ENCODE results near the gene CCDC150. TPM values are rescaled to one million over a fixed set of nuclear protein-coding genes. Genes with fewer than 3 reads are reported as not detected.

Gene CCDC150
- total and polyA plus RNA-seq, 2 of the 8 experiments (the other 6 are each of a cell fraction or from before 2014, with no cell fraction given), result 8.3 to 31.9 TPM

DNA sequence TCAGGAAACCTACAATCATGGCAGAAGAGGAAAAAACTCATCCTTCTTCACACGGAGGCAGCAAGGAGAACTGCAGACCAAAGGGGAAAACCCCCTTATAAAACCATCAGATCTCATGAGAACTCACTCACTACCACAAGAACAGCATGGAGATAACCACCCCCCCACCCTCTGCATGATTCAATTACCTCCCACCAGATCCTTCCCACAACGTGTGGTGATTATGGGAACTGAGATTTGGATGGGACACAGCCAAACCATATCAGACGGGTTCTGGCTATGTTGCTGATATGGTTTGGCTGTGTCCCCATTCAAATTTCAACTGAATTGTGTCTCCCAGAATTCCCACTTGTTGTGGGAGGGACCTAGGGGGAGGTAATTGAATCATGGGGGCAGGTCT, 28.7 kb upstream of the CCDC150 start:
- no peak overlapping the region for H4K5ac ChIP-seq (ENCODE audit: insufficient read length, low read depth, low read length)
- WGBS, 2 experiments (ENCODE audit: extremely low coverage in 1 of 2, insufficient coverage in 1 of 2, insufficient read length in 1 of 2, insufficient replicate concordance in 2 of 2, low coverage in 1 of 2, low lambda C conversion rate in 2 of 2, missing lambda C conversion rate in 1 of 2), result 80% methylated on average over 3 of the region's 3 CpGs; no CpG with 5 or more reads in 1 of the 2 experiments

More for the DNA sequence above, 28.7 kb upstream of the CCDC150 start:
- H3K36me3 ChIP-seq (ENCODE audit: control insufficient read depth in 2 of 4, insufficient read depth in 4 of 4, low read length in 3 of 4), result no peaks in the 10 kb centered on the region
- H2BK5ac ChIP-seq (ENCODE audit: low read depth, low read length), result no peak overlapping the region
- no peak overlapping the region for H4K91ac ChIP-seq (replicated peaks; ENCODE audit: insufficient read length, low read length)
- H3K79me1 ChIP-seq (ENCODE audit: low read depth, low read length), result no peaks in the 10 kb centered on the region
- H2AK5ac ChIP-seq (ENCODE audit: low read depth, low read length), result no peak overlapping the region
- no peak overlapping the region for H3K14ac ChIP-seq (ENCODE audit: insufficient read length)
- no peak overlapping the region for H3K4me2 ChIP-seq (ENCODE audit: insufficient read depth in 1 of 2, low read depth in 2 of 2, low read length in 2 of 2)
- no peak overlapping the region for H3K56ac ChIP-seq (replicated peaks; ENCODE audit: insufficient read length, low read depth, low read length)
- H2AFZ ChIP-seq (ENCODE audit: low read length), result no peak overlapping the region
- ChIA-PET CTCF (ENCODE audit: partially characterized antibody) (no interaction called here), POLR2A (ENCODE audit: partially characterized antibody) (no interaction called here)
- no peak overlapping the region for H2BK15ac ChIP-seq (ENCODE audit: low read length)
- H3K4me3 ChIP-seq (ENCODE audit: extremely low read depth in 1 of 4, insufficient read depth in 2 of 4, low read depth in 3 of 4, low read length in 4 of 4), result no peak overlapping the region
- H4K20me1 ChIP-seq (replicated peaks in 1 of 2; ENCODE audit: control insufficient read depth in 1 of 2, insufficient read depth in 2 of 2, low read length in 2 of 2), result no peaks in the 10 kb centered on the region
- TF ChIP-seq RNF2 (IDR thresholded peaks at IDR 0.05; ENCODE audit: borderline replicate concordance, low read depth, low read length, missing control alignments, poor library complexity, severe bottlenecking) (no peak), ZNF274 (IDR thresholded peaks at IDR 0.05; ENCODE audit: borderline replicate concordance, extremely low read depth, low read length) (no peak), BCL11A (IDR thresholded peaks at IDR 0.05; ENCODE audit: low read depth in 2 of 2, low read length in 2 of 2) (no peak), SAP30 (IDR thresholded peaks at IDR 0.05; ENCODE audit: insufficient read depth, insufficient replicate concordance, low read length) (no peak)
- H3K27ac ChIP-seq (ENCODE audit: low read depth, low read length), result no peak overlapping the region
- FAIRE-seq (no peak), DNase-seq (ENCODE audit: low read depth in 1 of 2, low spot score in 2 of 2) (no peak)
- no peaks in the 10 kb centered on the region for H3K9me3 ChIP-seq (ENCODE audit: insufficient read depth in 2 of 2, low read depth in 1 of 2, low read length in 1 of 2)
- no peak overlapping the region for H2BK20ac ChIP-seq (ENCODE audit: low read length)
- H3K4ac ChIP-seq (replicated peaks; ENCODE audit: insufficient read length, low read depth, low read length), result no peak overlapping the region
- no peak overlapping the region for H2BK12ac ChIP-seq (ENCODE audit: low read depth, low read length)
- H3K23ac ChIP-seq (ENCODE audit: insufficient read length), result no peak overlapping the region
- H2BK120ac ChIP-seq (replicated peaks; ENCODE audit: low read depth, low read length), result no peak overlapping the region
- H3K9ac ChIP-seq (replicated peaks in 1 of 4; ENCODE audit: extremely low read depth in 1 of 4, low read depth in 3 of 4, low read length in 3 of 4), result no peak overlapping the region
- no peaks in the 10 kb centered on the region for H3K27me3 ChIP-seq (replicated peaks in 1 of 4; ENCODE audit: control insufficient read depth in 3 of 4, extremely low read depth in 1 of 4, insufficient read depth in 3 of 4, low read length in 3 of 4)
- H3K4me1 ChIP-seq (replicated peaks in 1 of 4; ENCODE audit: control insufficient read depth in 3 of 4, insufficient read depth in 4 of 4, low read length in 3 of 4), result no peaks in the 10 kb centered on the region
- H4K8ac ChIP-seq (ENCODE audit: extremely low read depth, insufficient read depth, low read length), result no peak overlapping the region
- H3K79me2 ChIP-seq (ENCODE audit: control insufficient read depth in 1 of 2, insufficient read depth in 2 of 2, low read length in 2 of 2), result no peaks in the 10 kb centered on the region
- H3K23me2 ChIP-seq (ENCODE audit: low read depth, low read length), result no peaks in the 10 kb centered on the region
- H3K18ac ChIP-seq (ENCODE audit: extremely low read depth, low read length), result no peak overlapping the region
